NB4 (cell line): ENCODE results near the gene TCF7L2.

ENCODE experiments used
- DNase-seq: peaks from one replicate; pipeline ENCODE4 v3.0.0; 2010; ENCODE audit warnings: low read depth
- H3K4me3 ChIP-seq: one replicate; pipeline ENCODE4 v1.5.1; 2011; ENCODE audit warnings: mild to moderate bottlenecking, low read depth, low read length, moderate library complexity
- MYC ChIP-seq: IDR thresholded peaks from 2 replicates; pipeline ENCODE4 v1.6.1; 2011; ENCODE audit warnings: low read depth, low read length
- POLR2A ChIP-seq: IDR thresholded peaks from 2 replicates; pipeline ENCODE4 v1.6.1; 2011; ENCODE audit warnings: mild to moderate bottlenecking; ENCODE audit not compliant: insufficient read length; ENCODE audit errors: extremely low read depth
- TF ChIP-seq, protein P1 (sequence below): IDR thresholded peaks from 2 replicates; pipeline ENCODE4 v1.6.1; 2011; ENCODE audit warnings: low read depth, low read length
- TF ChIP-seq, protein P2 (sequence below): IDR thresholded peaks from one replicate; pipeline ENCODE4 v1.5.1; 2012; ENCODE audit warnings: low read depth, low read length

Gene TCF7L2

DNA sequence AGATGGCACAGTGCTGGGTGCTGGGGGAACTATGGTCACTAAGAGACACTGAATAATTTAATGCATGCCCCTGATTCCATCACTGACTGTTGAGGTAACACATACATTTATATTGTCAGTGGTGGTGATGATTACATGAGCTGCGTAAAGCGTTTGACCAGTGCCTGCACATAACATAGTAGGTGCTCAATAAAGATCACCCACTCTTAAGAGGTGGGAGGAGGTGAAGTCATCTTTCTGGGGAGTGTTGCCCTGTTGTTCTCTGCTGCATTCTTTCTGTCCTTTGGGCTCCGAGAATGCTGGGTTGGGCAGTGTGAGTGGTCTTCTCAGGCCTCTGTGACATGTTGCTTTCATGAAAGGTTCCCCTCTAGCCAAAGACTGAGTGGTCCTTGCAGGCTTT, 68.0 kb downstream of the TCF7L2 start:
- TF ChIP-seq, protein P1, sequence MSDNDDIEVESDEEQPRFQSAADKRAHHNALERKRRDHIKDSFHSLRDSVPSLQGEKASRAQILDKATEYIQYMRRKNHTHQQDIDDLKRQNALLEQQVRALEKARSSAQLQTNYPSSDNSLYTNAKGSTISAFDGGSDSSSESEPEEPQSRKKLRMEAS = no peak
- TF ChIP-seq, protein P2, sequence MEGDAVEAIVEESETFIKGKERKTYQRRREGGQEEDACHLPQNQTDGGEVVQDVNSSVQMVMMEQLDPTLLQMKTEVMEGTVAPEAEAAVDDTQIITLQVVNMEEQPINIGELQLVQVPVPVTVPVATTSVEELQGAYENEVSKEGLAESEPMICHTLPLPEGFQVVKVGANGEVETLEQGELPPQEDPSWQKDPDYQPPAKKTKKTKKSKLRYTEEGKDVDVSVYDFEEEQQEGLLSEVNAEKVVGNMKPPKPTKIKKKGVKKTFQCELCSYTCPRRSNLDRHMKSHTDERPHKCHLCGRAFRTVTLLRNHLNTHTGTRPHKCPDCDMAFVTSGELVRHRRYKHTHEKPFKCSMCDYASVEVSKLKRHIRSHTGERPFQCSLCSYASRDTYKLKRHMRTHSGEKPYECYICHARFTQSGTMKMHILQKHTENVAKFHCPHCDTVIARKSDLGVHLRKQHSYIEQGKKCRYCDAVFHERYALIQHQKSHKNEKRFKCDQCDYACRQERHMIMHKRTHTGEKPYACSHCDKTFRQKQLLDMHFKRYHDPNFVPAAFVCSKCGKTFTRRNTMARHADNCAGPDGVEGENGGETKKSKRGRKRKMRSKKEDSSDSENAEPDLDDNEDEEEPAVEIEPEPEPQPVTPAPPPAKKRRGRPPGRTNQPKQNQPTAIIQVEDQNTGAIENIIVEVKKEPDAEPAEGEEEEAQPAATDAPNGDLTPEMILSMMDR = no peak
- TF ChIP-seq MYC (no peak), POLR2A (no peak)
- no peak for DNase-seq
- no peak overlapping the region for H3K4me3 ChIP-seq

DNA sequence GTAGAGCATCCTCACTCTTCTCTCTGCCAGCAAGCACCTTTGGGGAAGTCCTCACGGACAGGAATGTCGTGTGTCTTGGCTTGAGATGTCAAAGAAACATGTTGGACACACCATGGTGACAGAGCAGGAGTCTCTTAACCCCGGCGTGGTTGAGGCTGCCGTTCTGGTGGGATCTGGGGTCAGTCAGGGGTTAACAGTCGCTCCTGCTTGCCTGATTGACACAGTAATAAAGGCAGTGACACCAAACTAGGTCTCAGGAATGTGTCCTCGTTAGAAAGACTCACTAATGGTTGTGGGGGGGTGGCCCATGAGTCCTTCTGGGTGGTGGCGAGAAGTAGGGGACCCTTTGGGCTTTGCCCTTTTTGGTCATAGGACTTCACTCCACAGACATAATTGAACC, 69.0 kb downstream of the TCF7L2 start:
- TF ChIP-seq POLR2A = no peak
- no peak for TF ChIP-seq MYC
- TF ChIP-seq, protein P2 = no peak
- TF ChIP-seq, protein P1 = no peak
- no peak for DNase-seq

DNA sequence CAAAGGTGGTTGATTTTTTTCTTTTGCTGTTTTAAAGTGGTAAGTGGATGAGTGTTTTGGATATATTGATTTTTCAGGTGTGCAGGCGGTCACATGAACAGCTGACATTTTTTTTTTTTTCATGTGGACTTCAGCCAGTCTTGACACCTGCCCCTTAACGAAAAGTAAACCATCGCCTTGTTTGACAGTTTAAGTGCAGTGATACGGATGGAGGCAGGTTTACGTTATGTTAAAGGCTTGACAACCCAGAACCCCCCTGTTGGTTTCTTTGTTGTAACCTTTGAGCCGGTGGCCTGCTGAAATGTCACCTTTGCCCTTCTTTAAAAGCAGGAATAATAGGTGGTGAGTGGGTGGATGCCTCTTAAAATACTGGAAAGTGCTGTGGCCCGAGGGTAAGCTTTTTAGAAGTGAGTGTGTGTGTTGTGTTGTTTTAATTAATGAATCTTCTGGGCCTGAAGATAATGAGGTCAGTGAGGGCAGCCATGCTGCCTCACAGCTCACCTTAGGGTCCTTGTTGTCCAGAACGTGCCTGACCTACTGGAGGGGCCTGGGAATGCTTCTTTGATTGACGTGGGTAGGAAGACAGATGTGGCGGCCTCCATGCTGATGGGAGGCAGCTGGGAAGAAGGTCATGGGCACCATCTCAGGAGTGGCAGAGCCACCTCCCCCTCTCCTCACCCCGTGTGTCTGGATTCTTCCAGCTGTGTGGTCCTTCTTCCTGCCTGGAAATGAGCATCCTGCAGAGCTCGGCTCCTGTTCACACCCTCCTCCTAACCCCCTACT, 69.8 kb downstream of the TCF7L2 start:
- no peak for DNase-seq
- no peak overlapping the region for H3K4me3 ChIP-seq
- TF ChIP-seq, protein P1 = no peak
- TF ChIP-seq MYC (no peak), POLR2A (no peak)
- TF ChIP-seq, protein P2 = no peak

More for the DNA sequence above, 69.0 kb downstream of the TCF7L2 start:
- no peak overlapping the region for H3K4me3 ChIP-seq

DNA sequence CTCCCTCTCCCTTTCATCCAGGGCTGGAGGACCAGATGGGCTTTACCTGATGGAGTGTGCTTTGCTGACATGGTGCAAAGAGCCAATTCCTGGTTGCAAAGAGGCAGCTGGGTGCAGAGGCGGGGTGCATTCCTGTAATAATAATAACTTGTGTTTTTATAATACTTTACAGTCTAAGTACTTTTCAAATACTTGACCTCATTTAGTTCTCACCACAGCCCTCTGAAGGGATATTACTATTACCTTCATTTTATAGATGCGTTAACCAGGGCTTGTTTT, 70.4 kb downstream of the TCF7L2 start:
- no peak overlapping the region for H3K4me3 ChIP-seq
- TF ChIP-seq, protein P1 = no peak
- no peak for DNase-seq

DNA sequence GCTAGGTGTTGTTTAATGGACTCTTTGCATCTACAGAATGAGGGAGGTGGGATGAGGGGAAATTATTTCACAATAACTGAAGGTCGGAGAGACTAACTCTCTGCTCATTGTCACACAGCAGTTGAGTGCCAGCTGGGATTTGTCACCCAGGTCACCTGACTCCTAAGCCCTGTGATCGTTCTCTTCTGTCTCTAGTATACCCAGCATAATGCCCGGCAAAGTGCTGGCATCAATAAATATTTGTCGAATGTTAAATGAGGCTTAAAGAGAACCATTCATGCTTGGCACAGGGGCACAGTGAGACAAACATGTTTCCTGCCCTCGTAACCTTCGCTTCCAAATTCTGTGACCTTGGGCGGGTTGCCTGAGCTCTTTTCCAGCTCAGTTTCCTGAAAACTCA, 70.8 kb downstream of the TCF7L2 start:
- no peak for TF ChIP-seq POLR2A
- TF ChIP-seq, protein P2 = no peak
- TF ChIP-seq, protein P1 = no peak
- no peak for TF ChIP-seq MYC
- DNase-seq = no peak
- H3K4me3 ChIP-seq = no peak overlapping the region

DNA sequence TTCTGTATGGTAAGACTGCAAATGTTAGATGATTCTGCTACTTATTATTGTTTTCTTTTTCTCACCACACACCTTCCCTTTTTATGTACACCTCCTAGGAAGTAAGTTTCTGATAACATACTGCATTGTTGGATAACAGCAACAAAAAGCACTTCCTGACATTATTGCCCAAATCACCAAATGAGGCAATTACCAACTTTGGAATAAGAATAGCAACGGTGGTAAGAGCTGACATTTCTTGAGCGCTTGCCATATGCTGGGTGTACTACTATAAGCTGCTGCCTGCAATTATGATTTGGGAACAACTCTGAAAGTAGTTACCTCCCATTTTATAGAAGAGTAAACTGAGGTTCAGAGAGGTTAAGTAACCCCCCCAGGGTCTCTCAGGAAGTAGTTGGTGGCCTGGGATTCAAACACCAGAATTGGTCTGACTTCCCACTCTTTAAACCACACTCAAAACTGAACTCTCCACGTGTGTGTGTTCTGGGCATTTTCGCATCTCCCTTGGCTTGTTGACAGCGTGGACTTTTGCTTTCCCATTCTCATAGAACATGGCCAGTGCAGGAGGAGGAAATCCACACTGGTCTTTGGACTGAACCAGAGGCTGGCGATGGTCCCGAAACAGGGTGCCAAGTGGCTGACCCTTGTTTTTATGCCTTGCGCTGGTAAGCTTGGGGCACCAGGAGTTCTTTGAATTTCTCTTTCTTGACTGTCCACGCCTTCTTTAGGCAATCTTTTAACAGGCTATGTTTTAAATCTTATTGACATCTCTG, 71.4 kb downstream of the TCF7L2 start:
- DNase-seq = no peak
- TF ChIP-seq, protein P2 = no peak
- TF ChIP-seq, protein P1 = no peak
- TF ChIP-seq MYC (no peak), POLR2A (no peak)
- H3K4me3 ChIP-seq = no peak overlapping the region
